ENCODE data around the gene MUC13. TPM values are rescaled to one million over a fixed set of nuclear protein-coding genes. Genes with fewer than 3 reads are reported as not detected.

The MUC13 gene
- total RNA-seq, 4 donors from 2014 or later = 37.8 to 700 (median 401) TPM

GRCh38 chr3:124935264-124935663, 713 bp upstream of the MUC13 start:
- intact Hi-C loops (cut with DNase I; ENCODE audit: low total_unique reads) = no loop called here
- in situ Hi-C loops (cut with MboI; ENCODE audit: low pct_ligation_motif_present in 1 of 4, low pct_unique_long_range_greater_than_20kb in 1 of 4, low sequenced_read_pairs in 3 of 4) = loop anchor here in 1 of 4 donors (25.0 kb wide), 1 partner anchor 502 kb away; no protein-coding TSS in a partner anchor
- TF ChIP-seq EP300 (IDR thresholded peaks at IDR 0.05; ENCODE audit: low read depth) = no peak
- TF ChIP-seq POLR2A (IDR thresholded peaks at IDR 0.05) = no peak
- TF ChIP-seq POLR2AphosphoS5 (IDR thresholded peaks at IDR 0.05) = no peak
- TF ChIP-seq CTCF (IDR thresholded peaks at IDR 0.05) = no peak
- H3K27ac ChIP-seq = peak overlapping the region; percentile 73 to 88 (median 82)
- DNase-seq = no peak
- no peaks in the 10 kb centered on the region for H3K27me3 ChIP-seq
- H3K9me3 ChIP-seq = no peaks in the 10 kb centered on the region
- no peaks in the 10 kb centered on the region for H3K36me3 ChIP-seq
- H3K4me3 ChIP-seq = peak overlapping the region in 1 of 4 donors; percentile 53
- H3K4me1 ChIP-seq = peaks cover 0 to 36% (median 20%) of the 10 kb centered on the region in 4 donors

GRCh38 chr3:124928333-124929202, 6.0 kb downstream of the MUC13 start:
- Histone ChIP-seq H3K27me3 (no peaks in the 10 kb centered on the region), H3K36me3 (peaks cover 0 to 7% (median 2%) of the 10 kb centered on the region in 4 donors), H3K27ac (peak overlapping the region in 2 of 4 donors; percentile 3 to 32), H3K4me1 (peaks cover 0 to 52% (median 12%) of the 10 kb centered on the region in 4 donors), H3K9me3 (no peaks in the 10 kb centered on the region), H3K4me3 (no peak overlapping the region)
- 21 to 25% methylated on average over 3 to 4 of the region's 4 CpGs for WGBS, 2 donors (ENCODE audit: low coverage in 1 of 2)
- in situ Hi-C loops (cut with MboI; ENCODE audit: low pct_ligation_motif_present in 1 of 4, low pct_unique_long_range_greater_than_20kb in 1 of 4, low sequenced_read_pairs in 3 of 4) = loop anchor here in 3 of 4 donors (10.0 to 25.0 kb wide), 3 partner anchors 56 to 509 kb away; no protein-coding TSS in a partner anchor
- peak; percentile 74 for DNase-seq
- TF ChIP-seq EP300 (IDR thresholded peaks at IDR 0.05; ENCODE audit: low read depth) (no peak), POLR2AphosphoS5 (IDR thresholded peaks at IDR 0.05) (no peak), CTCF (IDR thresholded peaks at IDR 0.05) (peak; percentile 68 to 87 (median 72))
- intact Hi-C loops (cut with DNase I; ENCODE audit: low total_unique reads) = loop anchor here (10.0 kb wide), 1 partner anchor 506 kb away; no protein-coding TSS in a partner anchor

GRCh38 chr3:124927574-124928045, 6.9 kb downstream of the MUC13 start:
- H3K27ac ChIP-seq = no peak overlapping the region

More at GRCh38 chr3:124927574-124928045, 6.9 kb downstream of the MUC13 start:
- Histone ChIP-seq H3K4me1 (peaks cover 0 to 52% (median 12%) of the 10 kb centered on the region in 4 donors), H3K27me3 (no peaks in the 10 kb centered on the region), H3K9me3 (no peaks in the 10 kb centered on the region), H3K4me3 (no peak overlapping the region), H3K36me3 (peaks cover 0 to 11% (median 4%) of the 10 kb centered on the region in 4 donors)
- 81 to 89% methylated on average over 2 of the region's 2 CpGs for WGBS, 2 donors (ENCODE audit: low coverage in 1 of 2)
- intact Hi-C loops (cut with DNase I; ENCODE audit: low total_unique reads) = loop anchor here (10.0 kb wide), 1 partner anchor 507 kb away; no protein-coding TSS in a partner anchor
- TF ChIP-seq CTCF (IDR thresholded peaks at IDR 0.05) (no peak), POLR2AphosphoS5 (IDR thresholded peaks at IDR 0.05) (no peak), EP300 (IDR thresholded peaks at IDR 0.05; ENCODE audit: low read depth) (no peak), POLR2A (IDR thresholded peaks at IDR 0.05) (no peak)
- DNase-seq = no peak
- in situ Hi-C loops (cut with MboI; ENCODE audit: low pct_ligation_motif_present in 1 of 4, low pct_unique_long_range_greater_than_20kb in 1 of 4, low sequenced_read_pairs in 3 of 4) = loop anchor here in 3 of 4 donors (10.0 to 25.0 kb wide), 3 partner anchors 57 to 510 kb away; no protein-coding TSS in a partner anchor

Data from transverse colon (tissue), 4 donors.